Fibroblast of skin of left biceps (primary cell): Measurements from ENCODE around the gene KRT77.

Experiments
- DNase-seq, 2 experiments: peaks; one replicate each; pipeline ENCODE4 v3.0.0-alpha.2; 2013; ENCODE audit warnings: low read depth in 2 of 2

KRT77 gene

DNA sequence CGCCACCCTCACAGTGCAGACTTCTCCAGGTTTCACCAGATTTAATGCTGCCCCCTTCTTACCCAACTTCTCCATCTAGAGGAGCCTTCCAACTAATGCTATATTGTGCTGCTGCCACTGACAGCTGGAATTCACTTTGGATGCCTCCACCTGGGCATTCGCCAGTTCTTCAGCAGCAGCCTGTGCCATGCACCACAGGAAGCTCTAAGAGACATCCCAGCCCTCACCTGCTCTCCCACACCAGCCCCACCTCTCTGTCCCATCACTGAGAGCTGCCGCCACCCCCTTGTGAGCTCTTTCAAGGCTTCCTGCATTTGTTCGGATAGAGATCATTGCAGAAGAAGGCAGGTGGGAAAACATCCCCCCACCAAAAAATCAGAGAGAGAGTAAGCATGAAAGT lies 46.7 kb downstream of the KRT77 start:
- DNase-seq = no peak

DNA sequence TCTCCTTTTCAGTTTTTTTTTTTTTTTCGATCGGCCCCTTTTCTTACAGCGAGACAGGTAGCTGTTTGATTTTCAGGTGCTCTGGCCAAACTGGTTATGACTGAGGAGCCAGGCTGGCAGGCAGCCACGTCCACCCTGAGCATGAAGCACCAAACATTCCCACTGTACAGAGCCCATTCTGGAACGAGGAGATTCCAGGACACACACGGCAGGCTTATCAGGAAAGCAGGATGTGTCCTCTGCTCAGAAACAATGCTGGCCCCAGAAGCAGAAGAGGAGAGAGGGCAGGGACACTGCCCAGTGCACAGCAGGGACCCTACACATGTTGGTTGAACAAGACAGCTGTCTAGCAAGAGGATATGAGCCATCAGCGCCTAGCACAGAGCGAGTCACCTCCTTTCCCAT lies 47.6 kb downstream of the KRT77 start:
- no peak for DNase-seq

DNA sequence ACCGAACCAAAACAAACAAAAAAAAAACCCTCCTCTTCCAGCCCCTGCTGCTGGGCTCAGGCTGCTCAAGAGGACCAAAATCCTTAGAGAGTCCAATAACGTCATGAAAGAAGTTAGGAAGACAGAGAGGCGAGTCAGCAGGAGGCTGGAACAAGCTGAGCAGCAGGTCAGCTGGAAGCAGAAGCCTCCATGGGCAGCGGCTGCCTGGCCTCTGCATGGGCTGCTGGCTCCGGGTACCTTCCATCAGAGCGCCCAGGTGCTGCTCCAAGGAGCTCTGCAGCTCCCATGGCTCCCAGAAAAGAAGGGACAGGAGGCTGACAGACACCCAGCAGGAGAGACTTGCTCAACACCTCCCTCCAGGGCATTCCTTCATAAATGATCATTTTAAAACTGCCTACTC lies 48.1 kb downstream of the KRT77 start:
- DNase-seq = no peak

DNA sequence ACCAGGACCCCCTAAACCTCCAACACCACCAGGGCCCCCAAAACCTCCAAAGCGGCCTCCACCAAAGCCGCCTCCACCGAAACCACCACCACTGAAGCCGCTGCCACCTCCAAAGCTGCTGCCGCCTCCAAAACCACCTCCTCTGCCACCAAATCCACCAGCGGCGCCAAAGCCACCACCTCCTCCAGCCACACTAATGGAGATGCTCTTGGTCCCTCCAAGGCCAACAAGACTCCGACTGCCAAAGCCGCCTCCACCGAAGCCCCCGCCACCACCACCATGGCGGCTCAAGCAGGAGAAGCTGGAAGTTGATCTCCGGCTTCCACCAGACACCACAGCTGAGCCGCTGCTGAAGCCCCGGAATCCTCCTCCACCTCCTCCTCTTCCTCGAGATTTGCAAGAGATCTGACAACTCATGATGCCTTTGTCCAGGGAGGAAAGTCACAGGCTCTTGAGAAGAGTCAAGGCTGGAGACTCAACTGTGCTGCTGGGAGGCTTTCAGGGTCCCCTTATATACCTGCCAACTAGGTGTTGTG lies 51.5 kb downstream of the KRT77 start, which contains the start of gene KRT2:
Gene KRT2 (minus strand): TSS at position 486 of the 536 bp plus-strand sequence. CDS start 69 bp downstream, at position 417.
- DNase-seq = no peak

DNA sequence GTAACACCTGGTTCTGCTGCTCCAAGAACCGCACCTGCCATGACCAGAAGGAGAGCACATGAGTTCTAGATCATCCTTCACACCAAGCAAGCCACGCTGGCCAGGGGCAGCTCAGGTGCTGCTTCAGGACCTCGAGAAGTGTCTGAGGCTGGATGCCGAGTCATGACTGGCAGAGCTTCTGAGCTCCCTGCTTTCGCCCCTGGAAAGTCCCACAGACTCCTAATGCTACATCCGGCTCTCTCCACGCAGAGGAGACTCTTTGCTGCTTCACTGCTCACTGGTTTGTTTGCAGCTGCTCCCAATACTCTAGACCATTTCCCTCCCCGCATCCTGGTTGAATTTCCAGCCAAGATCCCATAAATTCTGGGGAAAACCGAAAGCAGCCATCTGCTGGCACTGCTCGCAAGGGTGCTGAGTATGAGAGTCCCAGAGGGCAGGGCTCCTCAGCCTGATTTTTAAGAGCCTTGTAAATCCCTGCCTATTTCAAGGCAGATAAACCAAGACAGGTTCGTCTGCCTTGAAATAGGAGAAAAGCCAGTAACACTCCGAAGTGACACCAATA lies 52.7 kb downstream of the KRT77 start:
- DNase-seq = no peak

GRCh38 chr12:52649066-52649465 lies 54.3 kb downstream of the KRT77 start:
- DNase-seq = no peak

- DNase-seq = no peak
Observed at GRCh38 chr12:52648012-52648550, 55.2 kb downstream of the KRT77 start.

GRCh38 chr12:52647601-52648000 lies 55.7 kb downstream of the KRT77 start:
- no peak for DNase-seq

- no peak for DNase-seq
Observed at GRCh38 chr12:52646613-52647012, 56.7 kb downstream of the KRT77 start.

DNA sequence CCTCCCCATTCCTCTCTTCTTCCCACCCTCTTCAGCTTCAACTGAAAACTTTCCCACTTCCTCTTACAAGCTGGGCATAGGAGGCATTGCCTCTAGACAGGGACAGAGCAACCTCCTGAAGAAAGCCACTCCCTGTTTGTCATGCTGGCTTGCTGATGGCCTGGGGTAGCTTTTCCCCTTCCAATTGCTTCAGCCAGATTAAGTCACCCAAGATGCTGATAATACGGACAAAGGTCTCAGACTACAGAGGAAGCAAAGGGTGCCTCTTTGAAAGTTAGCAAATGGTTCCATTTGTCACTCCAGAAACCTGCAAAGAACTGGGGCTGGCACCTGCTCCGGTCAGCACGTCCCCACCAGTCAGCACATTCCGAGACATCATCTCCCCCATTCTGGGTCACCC lies 57.3 kb downstream of the KRT77 start:
- DNase-seq = no peak

GRCh38 chr12:52645120-52645761 lies 58.1 kb downstream of the KRT77 start:
- DNase-seq = no peak

- DNase-seq = no peak
Observed at GRCh38 chr12:52644078-52644415, 59.3 kb downstream of the KRT77 start.

- no peak for DNase-seq
Observed at GRCh38 chr12:52643233-52644077, 59.9 kb downstream of the KRT77 start.

GRCh38 chr12:52641468-52641867 lies 61.9 kb downstream of the KRT77 start:
- DNase-seq = no peak
